Chondrocyte (in vitro differentiated cells): ENCODE results near the gene SLAIN1. TPM values are rescaled to one million over a fixed set of nuclear protein-coding genes. Genes with fewer than 3 reads are reported as not detected.

Experiments used
- DNase-seq: peaks from one replicate; pipeline ENCODE4 v3.0.0; 2021; ENCODE audit warnings: mixed read lengths, low spot score
- H3K27ac Mint-ChIP-seq: one replicate; pipeline ENCODE4 v1.8.0; 2021; ENCODE audit warnings: mild to moderate bottlenecking, moderate library complexity, mixed read lengths; ENCODE audit not compliant: unreplicated experiment
- H3K27me3 Mint-ChIP-seq: 2 replicates; pipeline ENCODE4 v1.8.0; 2021; ENCODE audit warnings: low read depth, mixed read lengths
- H3K36me3 Mint-ChIP-seq: 2 replicates; pipeline ENCODE4 v1.8.0; 2021; ENCODE audit warnings: low read depth, mixed read lengths
- H3K4me1 Mint-ChIP-seq: 2 replicates; pipeline ENCODE4 v1.8.0; 2021; ENCODE audit warnings: low read depth, mild to moderate bottlenecking, mixed read lengths
- H3K4me3 Mint-ChIP-seq: one replicate; pipeline ENCODE4 v1.8.0; 2021; ENCODE audit warnings: mild to moderate bottlenecking, moderate library complexity, mixed read lengths; ENCODE audit not compliant: unreplicated experiment
- H3K9me3 Mint-ChIP-seq: 2 replicates; pipeline ENCODE4 v1.8.0; 2021; ENCODE audit warnings: low read depth, mixed read lengths
- microRNA-seq: library from miRNA; unstranded; fragments of <30 nt; microRNA quantifications from one replicate; pipeline ENCODE4 v1.2.0, GENCODE V29; 2020; ENCODE audit warnings: borderline number of aligned reads
- total RNA-seq: library from RNA; stranded (reverse); gene quantifications from 3 replicates; pipeline ENCODE4 v1.2.1, GENCODE V29; 2021
- TF ChIP-seq, protein P1 (sequence below): fragments of 200-600 bp; sonication (generic); IDR thresholded peaks from 2 replicates; pipeline ENCODE4 v1.5.0; 2021; ENCODE audit warnings: antibody characterized with exemption, mild to moderate bottlenecking, moderate library complexity

SLAIN1 gene
- total RNA-seq, 1 donor from 2014 or later: 0.82 TPM

DNA sequence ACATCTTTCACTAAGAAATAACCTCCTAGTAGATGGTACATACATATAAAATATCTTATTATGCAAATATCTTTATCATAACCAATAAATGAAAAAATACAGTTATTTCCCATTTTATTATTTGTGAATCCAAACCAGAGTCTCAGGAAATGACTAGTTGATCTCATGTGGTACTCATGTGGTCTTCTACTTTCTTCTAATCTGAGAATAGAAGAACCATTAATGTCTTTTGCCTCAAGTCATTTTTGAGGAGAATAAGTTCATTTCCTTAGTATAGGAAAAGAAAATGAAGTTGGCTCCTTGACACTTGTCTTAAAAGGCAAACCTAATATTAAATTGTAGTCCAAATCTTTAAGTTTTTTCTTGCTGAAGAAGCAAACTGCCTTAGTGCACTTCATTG lies 114.5 kb downstream of the SLAIN1 start:
- no peak overlapping the region for H3K4me3 Mint-ChIP-seq
- H3K27me3 Mint-ChIP-seq: peaks cover 8% of the 10 kb centered on the region
- no peaks in the 10 kb centered on the region for H3K4me1 Mint-ChIP-seq

More for the DNA sequence above, 114.5 kb downstream of the SLAIN1 start:
- no peak for DNase-seq
- no peaks in the 10 kb centered on the region for H3K36me3 Mint-ChIP-seq
- no peaks in the 10 kb centered on the region for H3K9me3 Mint-ChIP-seq
- no peak overlapping the region for H3K27ac Mint-ChIP-seq
- TF ChIP-seq, protein P1, sequence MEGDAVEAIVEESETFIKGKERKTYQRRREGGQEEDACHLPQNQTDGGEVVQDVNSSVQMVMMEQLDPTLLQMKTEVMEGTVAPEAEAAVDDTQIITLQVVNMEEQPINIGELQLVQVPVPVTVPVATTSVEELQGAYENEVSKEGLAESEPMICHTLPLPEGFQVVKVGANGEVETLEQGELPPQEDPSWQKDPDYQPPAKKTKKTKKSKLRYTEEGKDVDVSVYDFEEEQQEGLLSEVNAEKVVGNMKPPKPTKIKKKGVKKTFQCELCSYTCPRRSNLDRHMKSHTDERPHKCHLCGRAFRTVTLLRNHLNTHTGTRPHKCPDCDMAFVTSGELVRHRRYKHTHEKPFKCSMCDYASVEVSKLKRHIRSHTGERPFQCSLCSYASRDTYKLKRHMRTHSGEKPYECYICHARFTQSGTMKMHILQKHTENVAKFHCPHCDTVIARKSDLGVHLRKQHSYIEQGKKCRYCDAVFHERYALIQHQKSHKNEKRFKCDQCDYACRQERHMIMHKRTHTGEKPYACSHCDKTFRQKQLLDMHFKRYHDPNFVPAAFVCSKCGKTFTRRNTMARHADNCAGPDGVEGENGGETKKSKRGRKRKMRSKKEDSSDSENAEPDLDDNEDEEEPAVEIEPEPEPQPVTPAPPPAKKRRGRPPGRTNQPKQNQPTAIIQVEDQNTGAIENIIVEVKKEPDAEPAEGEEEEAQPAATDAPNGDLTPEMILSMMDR: no peak

Small RNAs within 50 kb of the gene (microRNA-seq; reads per million reads assigned to microRNA genes)
- not detected for gene MIR3665

Other genes with a start within 250 kb of the SLAIN1 start
- gene SCEL, start 162.0 kb upstream of the SLAIN1 start, total RNA-seq: not detected in 3 replicates
- 0.12 TPM in 1 of 3 replicates, not detected in the others for gene EDNRB, start 221.1 kb downstream of the SLAIN1 start, total RNA-seq